ENCODE measurements around the gene RIC8A.

DNA sequence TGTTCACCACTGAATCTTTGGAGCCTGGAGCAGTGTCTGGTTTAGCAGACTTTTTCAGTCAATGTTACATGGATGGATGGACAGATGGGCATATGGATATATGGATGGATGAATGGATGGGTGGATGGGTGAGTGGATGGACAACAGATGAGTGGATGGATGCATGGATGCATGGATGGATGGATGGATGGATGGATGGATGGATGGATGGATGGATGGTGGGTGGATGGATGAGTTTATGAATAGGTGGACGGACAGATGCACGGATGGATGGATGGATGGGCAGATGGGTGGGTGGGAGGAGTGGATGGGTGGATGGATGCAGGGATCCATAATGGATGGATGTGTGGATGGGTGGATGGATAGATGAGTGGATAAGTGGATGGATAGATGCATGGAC is 48.3 kb downstream of the RIC8A start:
- TF ChIP-seq TAF1 (IDR thresholded peaks at IDR 0.05; ENCODE audit: control insufficient read depth, extremely low read depth, insufficient read depth, low read length, severe bottlenecking) (no peak), PURB (CRISPR knock-in tag; IDR thresholded peaks at IDR 0.05; ENCODE audit: low read depth) (no peak), CREM (IDR thresholded peaks at IDR 0.05; ENCODE audit: low read depth) (no peak), POLR2AphosphoS5 (IDR thresholded peaks at IDR 0.05; ENCODE audit: control insufficient read depth, insufficient read depth, low read depth, low read length) (no peak)
- TF ChIP-seq, protein P1, sequence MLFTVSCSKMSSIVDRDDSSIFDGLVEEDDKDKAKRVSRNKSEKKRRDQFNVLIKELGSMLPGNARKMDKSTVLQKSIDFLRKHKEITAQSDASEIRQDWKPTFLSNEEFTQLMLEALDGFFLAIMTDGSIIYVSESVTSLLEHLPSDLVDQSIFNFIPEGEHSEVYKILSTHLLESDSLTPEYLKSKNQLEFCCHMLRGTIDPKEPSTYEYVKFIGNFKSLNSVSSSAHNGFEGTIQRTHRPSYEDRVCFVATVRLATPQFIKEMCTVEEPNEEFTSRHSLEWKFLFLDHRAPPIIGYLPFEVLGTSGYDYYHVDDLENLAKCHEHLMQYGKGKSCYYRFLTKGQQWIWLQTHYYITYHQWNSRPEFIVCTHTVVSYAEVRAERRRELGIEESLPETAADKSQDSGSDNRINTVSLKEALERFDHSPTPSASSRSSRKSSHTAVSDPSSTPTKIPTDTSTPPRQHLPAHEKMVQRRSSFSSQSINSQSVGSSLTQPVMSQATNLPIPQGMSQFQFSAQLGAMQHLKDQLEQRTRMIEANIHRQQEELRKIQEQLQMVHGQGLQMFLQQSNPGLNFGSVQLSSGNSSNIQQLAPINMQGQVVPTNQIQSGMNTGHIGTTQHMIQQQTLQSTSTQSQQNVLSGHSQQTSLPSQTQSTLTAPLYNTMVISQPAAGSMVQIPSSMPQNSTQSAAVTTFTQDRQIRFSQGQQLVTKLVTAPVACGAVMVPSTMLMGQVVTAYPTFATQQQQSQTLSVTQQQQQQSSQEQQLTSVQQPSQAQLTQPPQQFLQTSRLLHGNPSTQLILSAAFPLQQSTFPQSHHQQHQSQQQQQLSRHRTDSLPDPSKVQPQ (CRISPR knock-in tag; IDR thresholded peaks at IDR 0.05; ENCODE audit: borderline replicate concordance), result no peak
- TF ChIP-seq, protein P2, sequence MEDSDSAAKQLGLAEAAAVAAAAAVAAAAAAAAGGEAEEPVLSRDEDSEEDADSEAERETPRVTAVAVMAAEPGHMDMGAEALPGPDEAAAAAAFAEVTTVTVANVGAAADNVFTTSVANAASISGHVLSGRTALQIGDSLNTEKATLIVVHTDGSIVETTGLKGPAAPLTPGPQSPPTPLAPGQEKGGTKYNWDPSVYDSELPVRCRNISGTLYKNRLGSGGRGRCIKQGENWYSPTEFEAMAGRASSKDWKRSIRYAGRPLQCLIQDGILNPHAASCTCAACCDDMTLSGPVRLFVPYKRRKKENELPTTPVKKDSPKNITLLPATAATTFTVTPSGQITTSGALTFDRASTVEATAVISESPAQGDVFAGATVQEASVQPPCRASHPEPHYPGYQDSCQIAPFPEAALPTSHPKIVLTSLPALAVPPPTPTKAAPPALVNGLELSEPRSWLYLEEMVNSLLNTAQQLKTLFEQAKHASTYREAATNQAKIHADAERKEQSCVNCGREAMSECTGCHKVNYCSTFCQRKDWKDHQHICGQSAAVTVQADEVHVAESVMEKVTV (CRISPR knock-in tag; IDR thresholded peaks at IDR 0.05), result no peak
